ENCODE data around the gene TMCC3.
"Not testable (repeated sequence)": the region's sequence is repeated elsewhere in the genome, so short reads cannot be mapped to it uniquely, and the experiment has no call there.

DNA sequence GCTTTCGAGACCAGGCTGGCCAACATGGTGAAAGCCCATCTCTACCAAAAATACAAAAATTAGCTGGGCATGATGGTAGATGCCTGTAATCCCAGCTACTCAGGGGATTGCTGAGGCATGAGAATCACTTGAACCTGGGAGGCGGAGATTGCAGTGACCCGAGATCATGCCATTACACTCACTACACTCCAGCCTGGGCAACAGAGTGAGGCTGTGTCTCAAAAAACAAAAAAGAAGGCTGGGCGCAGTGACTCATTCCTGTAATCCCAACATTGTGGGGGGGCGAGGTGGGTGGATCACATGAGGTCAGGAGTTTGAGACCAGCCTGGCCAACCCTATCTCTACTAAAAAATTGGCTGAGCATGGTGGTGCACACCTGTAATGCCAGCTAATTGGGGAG is 49.0 kb downstream of the TMCC3 start:
- not testable (repeated sequence) for TF ChIP-seq ZNF768 (tag by site-specific recombination; IDR thresholded peaks at IDR 0.05); ZNF239 (tag by site-specific recombination; IDR thresholded peaks at IDR 0.05); ZNF2 (tag by site-specific recombination; IDR thresholded peaks at IDR 0.05); SETDB1 (IDR thresholded peaks at IDR 0.05; ENCODE audit: insufficient read length, low read length)
- TF ChIP-seq, protein P1, sequence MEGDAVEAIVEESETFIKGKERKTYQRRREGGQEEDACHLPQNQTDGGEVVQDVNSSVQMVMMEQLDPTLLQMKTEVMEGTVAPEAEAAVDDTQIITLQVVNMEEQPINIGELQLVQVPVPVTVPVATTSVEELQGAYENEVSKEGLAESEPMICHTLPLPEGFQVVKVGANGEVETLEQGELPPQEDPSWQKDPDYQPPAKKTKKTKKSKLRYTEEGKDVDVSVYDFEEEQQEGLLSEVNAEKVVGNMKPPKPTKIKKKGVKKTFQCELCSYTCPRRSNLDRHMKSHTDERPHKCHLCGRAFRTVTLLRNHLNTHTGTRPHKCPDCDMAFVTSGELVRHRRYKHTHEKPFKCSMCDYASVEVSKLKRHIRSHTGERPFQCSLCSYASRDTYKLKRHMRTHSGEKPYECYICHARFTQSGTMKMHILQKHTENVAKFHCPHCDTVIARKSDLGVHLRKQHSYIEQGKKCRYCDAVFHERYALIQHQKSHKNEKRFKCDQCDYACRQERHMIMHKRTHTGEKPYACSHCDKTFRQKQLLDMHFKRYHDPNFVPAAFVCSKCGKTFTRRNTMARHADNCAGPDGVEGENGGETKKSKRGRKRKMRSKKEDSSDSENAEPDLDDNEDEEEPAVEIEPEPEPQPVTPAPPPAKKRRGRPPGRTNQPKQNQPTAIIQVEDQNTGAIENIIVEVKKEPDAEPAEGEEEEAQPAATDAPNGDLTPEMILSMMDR (tag by site-specific recombination; IDR thresholded peaks at IDR 0.05), result not testable (repeated sequence)
- TF ChIP-seq, protein P2, sequence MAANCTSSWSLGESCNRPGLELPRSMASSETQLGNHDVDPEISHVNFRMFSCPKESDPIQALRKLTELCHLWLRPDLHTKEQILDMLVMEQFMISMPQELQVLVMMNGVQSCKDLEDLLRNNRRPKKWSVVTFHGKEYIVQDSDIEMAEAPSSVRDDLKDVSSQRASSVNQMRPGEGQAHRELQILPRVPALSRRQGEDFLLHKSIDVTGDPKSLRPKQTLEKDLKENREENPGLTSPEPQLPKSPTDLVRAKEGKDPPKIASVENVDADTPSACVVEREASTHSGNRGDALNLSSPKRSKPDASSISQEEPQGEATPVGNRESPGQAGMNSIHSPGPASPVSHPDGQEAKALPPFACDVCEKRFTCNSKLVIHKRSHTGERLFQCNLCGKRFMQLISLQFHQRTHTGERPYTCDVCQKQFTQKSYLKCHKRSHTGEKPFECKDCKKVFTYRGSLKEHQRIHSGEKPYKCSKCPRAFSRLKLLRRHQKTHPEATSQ (tag by site-specific recombination; IDR thresholded peaks at IDR 0.05), result not testable (repeated sequence)
- TF ChIP-seq, protein P3, sequence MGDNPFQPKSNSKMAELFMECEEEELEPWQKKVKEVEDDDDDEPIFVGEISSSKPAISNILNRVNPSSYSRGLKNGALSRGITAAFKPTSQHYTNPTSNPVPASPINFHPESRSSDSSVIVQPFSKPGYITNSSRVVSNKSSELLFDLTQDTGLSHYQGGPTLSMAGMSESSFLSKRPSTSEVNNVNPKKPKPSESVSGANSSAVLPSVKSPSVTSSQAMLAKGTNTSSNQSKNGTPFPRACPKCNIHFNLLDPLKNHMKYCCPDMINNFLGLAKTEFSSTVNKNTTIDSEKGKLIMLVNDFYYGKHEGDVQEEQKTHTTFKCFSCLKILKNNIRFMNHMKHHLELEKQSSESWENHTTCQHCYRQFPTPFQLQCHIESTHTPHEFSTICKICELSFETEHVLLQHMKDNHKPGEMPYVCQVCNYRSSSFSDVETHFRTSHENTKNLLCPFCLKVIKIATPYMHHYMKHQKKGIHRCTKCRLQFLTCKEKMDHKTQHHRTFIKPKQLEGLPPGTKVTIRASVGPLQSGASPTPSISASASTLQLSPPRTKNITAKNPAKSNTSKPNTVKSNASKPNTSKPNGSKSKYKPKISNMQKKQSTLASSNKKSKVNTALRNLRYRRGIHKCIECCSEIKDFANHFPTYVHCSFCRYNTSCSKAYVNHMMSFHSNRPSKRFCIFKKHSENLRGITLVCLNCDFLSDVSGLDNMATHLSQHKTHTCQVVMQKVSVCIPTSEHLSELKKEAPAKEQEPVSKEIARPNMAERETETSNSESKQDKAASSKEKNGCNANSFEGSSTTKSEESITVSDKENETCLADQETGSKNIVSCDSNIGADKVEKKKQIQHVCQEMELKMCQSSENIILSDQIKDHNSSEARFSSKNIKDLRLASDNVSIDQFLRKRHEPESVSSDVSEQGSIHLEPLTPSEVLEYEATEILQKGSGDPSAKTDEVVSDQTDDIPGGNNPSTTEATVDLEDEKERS (tag by site-specific recombination; IDR thresholded peaks at IDR 0.05), result not testable (repeated sequence)
